CD4-positive, alpha-beta T cell treated with Interleukin-6 for 4 hours (primary cell): ENCODE results near the gene UBE2Q2.
"Not testable (repeated sequence)": the region's sequence is repeated elsewhere in the genome, so short reads cannot be mapped to it uniquely, and the experiment has no call there.

ENCODE experiments used
- DNase-seq: peaks from one replicate; pipeline ENCODE4 v3.0.0-alpha.2; 2020; ENCODE audit warnings: mixed read lengths

UBE2Q2 gene

GRCh38 chr15:75867449-75867848 is 24.2 kb downstream of the UBE2Q2 start:
- DNase-seq, result no peak

DNA sequence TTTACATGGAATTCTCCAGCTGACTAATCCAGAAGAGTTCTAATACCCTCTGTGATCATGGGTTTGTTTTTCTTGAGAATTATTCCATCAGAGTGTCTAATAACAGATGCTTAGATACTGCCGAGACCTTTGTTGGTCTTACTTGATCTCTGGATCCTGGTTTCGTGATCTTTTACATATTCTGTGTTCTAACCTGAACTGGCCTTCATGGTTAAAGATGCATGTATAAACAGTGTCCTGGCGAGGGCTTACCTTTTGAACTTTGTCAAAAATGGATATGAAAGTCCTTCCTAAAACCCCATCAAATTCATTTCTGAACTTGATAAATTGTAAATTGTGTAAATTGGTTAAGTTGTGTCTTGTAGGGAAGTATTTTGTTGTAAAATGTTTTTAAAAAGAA is 24.8 kb downstream of the UBE2Q2 start:
- DNase-seq, result no peak

DNA sequence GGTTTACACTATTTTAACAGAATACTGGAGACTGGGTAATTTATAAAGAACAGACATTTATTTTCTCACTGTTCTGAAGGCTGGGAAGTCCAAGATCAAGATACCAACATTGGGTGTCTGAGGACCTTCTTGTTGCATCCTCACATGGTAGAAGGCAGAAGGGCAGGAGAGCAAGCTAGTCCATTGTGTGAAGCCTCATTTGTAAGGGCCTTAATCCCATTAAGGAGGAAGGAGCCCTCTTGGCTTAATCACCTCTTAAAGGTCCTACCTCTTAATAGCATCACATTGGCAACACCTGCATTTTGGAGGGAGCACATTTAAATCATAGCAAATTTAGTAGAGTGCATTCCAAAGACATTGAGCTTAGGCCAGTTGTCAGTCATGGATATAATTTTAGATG is 26.2 kb downstream of the UBE2Q2 start:
- DNase-seq, result no peak

GRCh38 chr15:75871589-75871988 is 28.3 kb downstream of the UBE2Q2 start:
- DNase-seq, result not testable (repeated sequence)

DNA sequence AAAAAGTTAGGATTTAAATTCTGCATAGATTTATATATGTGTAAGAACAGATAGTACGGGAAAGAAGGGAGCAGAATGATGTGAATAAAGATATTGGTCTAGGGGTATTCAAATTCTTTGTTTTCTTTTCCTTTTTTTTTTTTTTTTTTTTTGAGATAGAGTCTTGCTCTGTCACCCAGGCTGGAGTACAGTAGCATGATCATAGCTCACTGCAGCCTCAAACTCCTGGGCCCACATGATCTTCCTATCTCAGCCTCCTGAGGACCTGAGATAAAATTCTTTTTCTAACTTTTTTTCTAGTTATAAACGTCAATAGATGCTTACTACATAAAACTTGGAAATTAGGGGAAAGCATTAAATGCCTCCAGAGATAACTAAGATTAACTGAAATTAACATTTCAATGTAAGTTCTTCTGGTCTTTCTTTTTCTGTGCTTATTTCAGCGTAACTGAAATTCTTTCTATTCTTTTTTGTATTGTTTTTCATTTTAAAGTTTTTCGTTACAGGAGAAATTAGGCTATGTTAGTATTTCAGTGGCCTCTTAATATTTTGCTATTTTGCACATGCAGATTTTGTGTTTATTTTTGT is 29.2 kb downstream of the UBE2Q2 start:
- no peak for DNase-seq

GRCh38 chr15:75884041-75884440 is 40.8 kb downstream of the UBE2Q2 start:
- DNase-seq, result no peak

GRCh38 chr15:75887178-75887577 is 43.9 kb downstream of the UBE2Q2 start:
- no peak for DNase-seq

- no peak for DNase-seq
Measured at GRCh38 chr15:75891895-75892294, 48.6 kb downstream of the UBE2Q2 start.

DNA sequence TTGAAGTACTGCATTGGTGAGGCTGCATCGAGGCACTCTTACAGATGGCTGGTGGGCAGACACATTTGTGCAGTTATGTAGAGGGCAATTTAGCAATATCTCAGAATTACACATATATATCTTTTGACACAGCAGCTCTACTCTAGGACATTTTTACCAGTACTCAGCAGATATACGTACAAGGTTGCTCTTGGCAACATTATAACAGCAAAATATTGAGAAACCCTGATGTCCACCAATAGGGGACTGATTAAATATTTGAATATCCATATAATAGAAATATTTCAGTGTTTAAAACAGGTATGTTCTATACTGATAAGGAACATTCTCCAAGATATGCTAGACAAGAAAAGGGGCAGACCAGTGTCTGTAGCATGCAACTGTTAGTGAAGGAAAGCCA is 52.5 kb downstream of the UBE2Q2 start:
- no peak for DNase-seq

GRCh38 chr15:75900577-75900976 is 57.3 kb downstream of the UBE2Q2 start:
- DNase-seq, result no peak

GRCh38 chr15:75902129-75902557 is 58.9 kb downstream of the UBE2Q2 start:
- DNase-seq, result no peak

GRCh38 chr15:75903331-75904239 is 60.3 kb downstream of the UBE2Q2 start, which contains the start of gene FBXO22:
TSS of gene FBXO22 (plus strand) at chr15:75903878. CDS start at chr15:75903964, 86 bp downstream.
- peak; percentile 89 for DNase-seq

DNA sequence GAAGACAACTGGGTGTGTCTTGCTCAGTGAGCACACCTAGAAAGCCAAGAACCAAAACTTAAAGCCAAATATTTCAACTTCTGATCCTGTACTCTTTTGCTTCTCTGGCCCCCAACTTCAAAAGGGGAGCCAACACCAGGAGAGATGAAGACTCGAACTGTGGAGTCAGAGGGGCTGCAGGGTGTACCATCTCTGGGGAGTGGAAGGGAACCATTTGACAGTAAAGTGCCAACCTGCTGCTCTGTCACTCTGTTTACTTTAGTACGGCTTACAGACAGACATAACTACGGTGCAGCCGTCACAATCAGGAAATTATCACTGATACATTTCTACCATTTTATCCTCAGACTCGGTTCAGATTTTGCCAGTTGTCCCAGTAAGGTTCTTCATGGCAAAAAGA is 62.0 kb downstream of the UBE2Q2 start:
- DNase-seq, result no peak

- DNase-seq, result not testable (repeated sequence)
Measured at GRCh38 chr15:75910355-75910754, 67.1 kb downstream of the UBE2Q2 start.

DNA sequence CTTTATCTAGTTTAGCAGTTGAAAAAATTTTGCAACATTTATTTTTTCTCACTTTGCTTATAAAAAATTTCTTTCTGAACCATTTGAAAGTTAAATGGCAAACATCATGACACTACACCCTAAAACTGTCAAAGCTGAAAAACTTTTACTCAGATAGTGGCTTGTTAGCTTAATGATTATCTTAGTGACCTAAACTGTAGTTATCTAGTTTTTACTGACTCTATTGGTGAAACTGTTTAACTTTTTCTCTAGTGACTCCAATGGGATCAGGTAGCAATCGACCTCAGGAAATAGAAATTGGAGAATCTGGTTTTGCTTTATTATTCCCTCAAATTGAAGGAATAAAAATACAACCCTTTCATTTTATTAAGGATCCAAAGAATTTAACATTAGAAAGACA is 73.7 kb downstream of the UBE2Q2 start:
- no peak for DNase-seq

DNA sequence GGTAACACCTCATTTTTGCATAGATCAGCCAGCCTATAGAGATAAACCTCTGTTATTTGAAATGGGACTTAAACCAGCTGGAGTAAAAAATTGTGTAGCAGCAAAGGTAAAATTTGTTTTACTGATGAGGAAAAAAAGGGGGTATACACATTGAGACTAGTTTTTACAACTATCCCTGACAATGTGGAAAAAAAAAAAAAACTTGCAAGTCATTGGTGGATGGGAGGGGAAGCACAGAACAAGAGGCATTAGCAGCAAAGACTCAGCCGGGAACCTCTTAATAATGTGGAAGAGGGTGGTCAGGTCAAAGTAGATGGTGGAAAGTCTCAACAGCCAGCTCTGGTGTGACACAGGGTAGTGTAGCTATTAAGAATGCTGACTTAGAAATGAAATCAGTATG is 74.9 kb downstream of the UBE2Q2 start:
- no peak for DNase-seq

GRCh38 chr15:75920079-75920478 is 76.8 kb downstream of the UBE2Q2 start:
- no peak for DNase-seq

GRCh38 chr15:75921732-75922703 is 78.8 kb downstream of the UBE2Q2 start:
- DNase-seq, result peak; percentile 15

DNA sequence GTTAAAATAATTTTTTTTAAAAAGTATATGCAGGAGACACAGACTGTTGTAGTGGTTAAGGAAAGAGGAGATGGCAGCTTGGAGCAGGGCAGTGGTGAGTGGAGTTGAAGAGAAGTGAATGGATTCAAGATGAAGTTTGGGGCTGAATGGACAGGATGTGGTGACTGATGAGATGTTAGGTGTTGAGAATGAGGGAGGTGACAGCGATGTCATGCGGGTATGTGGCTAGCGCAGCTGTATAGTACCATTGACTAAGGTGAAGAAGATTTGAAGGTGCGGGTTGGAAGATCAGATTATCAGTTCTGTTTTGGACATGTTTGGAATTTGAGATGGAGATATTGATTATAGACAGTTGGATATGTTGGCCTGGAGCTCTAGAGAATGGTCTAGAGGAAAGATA is 80.5 kb downstream of the UBE2Q2 start:
- DNase-seq, result no peak

DNA sequence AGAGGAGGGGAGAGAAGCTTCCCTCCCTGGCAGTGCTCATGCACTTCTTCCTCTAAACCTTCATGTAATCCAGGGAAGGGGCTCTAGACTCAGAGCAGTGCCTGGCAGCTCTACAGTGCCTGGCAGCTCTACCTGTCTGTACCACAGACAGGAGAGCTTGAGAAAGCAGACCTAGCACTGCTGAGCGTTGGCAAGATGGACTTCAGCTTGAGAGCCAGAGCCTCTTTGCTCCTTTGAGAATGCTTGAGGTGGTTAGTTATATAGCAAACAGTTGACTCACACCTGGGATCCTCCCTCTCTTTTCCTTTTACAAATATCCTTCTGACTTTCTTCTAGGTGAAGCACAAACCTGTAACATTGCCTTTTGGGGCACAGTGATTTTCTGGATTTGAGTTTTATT is 81.3 kb downstream of the UBE2Q2 start:
- DNase-seq, result no peak

DNA sequence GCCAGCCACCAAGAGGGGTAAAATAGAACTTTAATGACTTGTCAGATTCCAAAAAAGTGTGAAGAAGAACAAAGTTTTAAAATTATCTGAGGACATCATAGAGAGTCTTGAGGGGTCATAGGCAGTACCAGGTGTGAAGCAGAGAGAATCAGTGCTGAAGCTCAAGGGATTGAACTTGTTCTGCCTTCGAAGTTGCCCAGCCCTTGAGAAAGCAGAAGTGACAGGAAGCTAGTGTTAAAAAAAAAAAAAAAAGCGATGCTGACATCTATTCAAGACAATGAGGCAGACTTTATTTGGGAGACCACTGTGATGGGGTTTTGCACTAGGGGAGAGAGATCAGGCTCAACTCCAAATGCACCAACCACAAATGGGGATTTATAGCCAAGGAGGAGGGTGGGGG is 82.2 kb downstream of the UBE2Q2 start:
- no peak for DNase-seq

DNA sequence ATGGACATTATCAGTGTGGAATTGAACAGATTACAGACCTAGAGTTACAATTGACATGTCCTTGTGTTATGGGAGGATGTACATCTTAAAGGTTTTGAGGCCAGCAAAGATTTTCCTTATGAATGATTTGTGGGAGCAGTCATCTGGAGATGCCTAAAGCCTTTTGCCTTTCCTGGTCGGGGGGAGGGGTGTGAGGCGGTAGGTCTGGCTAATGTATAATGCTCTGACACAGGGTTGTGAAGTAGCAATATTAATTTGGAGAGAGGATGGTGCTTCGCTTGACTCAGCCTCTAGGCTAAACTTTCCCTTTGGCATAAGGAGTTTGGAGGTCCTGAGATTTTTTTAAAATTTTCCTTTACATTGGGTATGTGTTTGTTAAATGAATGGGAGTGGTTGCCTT is 83.7 kb downstream of the UBE2Q2 start:
- no peak for DNase-seq

DNA sequence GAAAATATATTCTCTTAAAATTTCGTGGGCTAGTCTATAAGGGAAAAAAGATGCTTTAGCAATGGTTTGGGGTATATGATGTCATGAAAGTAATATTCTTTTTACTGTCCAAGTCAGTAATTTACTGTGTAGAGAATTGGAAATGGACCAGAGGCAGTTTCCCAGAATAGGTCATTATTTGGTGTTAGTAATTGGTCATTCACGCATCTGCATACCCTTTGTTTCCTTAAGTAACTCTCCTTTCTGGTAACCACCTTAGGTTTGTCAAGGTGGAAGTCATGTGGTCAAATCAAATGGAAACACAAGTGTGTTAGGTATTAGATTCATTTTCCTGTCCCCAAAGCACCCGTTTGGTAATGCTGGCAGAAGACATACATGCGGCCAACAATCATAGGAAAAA is 84.4 kb downstream of the UBE2Q2 start:
- DNase-seq, result no peak
